Smooth muscle cell (in vitro differentiated cells): ENCODE measurements around the gene AKAP7. TPM values are rescaled to one million over a fixed set of nuclear protein-coding genes. Genes with fewer than 3 reads are reported as not detected.
"Not testable (repeated sequence)": the region's sequence is repeated elsewhere in the genome, so short reads cannot be mapped to it uniquely, and the experiment has no call there.

Experiments used
- DNase-seq: peaks from one replicate; lab custom pipeline; 2025; ENCODE audit not compliant: unreplicated experiment; lab: John Stamatoyannopoulos, UW
- H2AFZ ChIP-seq: fragments of 200-600 bp; sonication (generic); 2 replicates; pipeline ENCODE4 v1.6.0; 2016; ENCODE audit warnings: antibody characterized with exemption, low read depth, mild to moderate bottlenecking
- H3F3A ChIP-seq: fragments of 200-600 bp; sonication (generic); 2 replicates; pipeline ENCODE4 v1.6.0; 2017; ENCODE audit warnings: antibody characterized with exemption, low read depth
- H3K27ac ChIP-seq: fragments of 200-600 bp; sonication (generic); 2 replicates; pipeline ENCODE4 v1.5.1; 2016; ENCODE audit warnings: low read depth, mild to moderate bottlenecking
- H3K27me3 ChIP-seq: fragments of 200-600 bp; sonication (generic); 2 replicates; pipeline ENCODE4 v1.6.1; 2016; ENCODE audit warnings: low read depth, mild to moderate bottlenecking
- H3K36me3 ChIP-seq: fragments of 200-600 bp; sonication (generic); 2 replicates; pipeline ENCODE4 v1.5.1; 2016; ENCODE audit warnings: low read depth
- H3K4me1 ChIP-seq: fragments of 200-600 bp; sonication (generic); 2 replicates; pipeline ENCODE4 v1.5.1; 2016; ENCODE audit warnings: low read depth
- H3K4me2 ChIP-seq: fragments of 200-600 bp; sonication (generic); 2 replicates; pipeline ENCODE4 v1.6.0; 2016; ENCODE audit warnings: mild to moderate bottlenecking
- H3K4me3 ChIP-seq: fragments of 200-600 bp; sonication (generic); 2 replicates; pipeline ENCODE4 v1.5.1; 2016; ENCODE audit warnings: mild to moderate bottlenecking
- H3K79me2 ChIP-seq: fragments of 200-600 bp; sonication (generic); 2 replicates; pipeline ENCODE4 v1.6.0; 2016; ENCODE audit warnings: low read depth, mild to moderate bottlenecking
- H3K9ac ChIP-seq: fragments of 200-600 bp; sonication (generic); 2 replicates; pipeline ENCODE4 v1.6.0; 2016; ENCODE audit warnings: low read depth
- H3K9me3 ChIP-seq: fragments of 200-600 bp; sonication (generic); replicated peaks from 2 replicates; pipeline ENCODE4 v1.5.1; 2016; ENCODE audit warnings: low read depth
- H4K20me1 ChIP-seq: fragments of 200-600 bp; sonication (generic); 2 replicates; pipeline ENCODE4 v1.6.0; 2016; ENCODE audit warnings: low read depth
- WGBS: methylation state at CpG from one replicate; pipeline ENCODE4 v1.1.7; 2016; ENCODE audit warnings: low lambda C conversion rate; 5-methylcytosine and 5-hydroxymethylcytosine counted together
- polyA plus RNA-seq: library from polyadenylated mRNA; unstranded; fragments of >200 nt; fragmentation: Nextera tagmentation; extraction: Ambion mirVana; gene quantifications from 2 replicates; pipeline ENCODE4 v1.2.1, GENCODE V29; 2016
- total RNA-seq: library from RNA; depleted of rRNA; stranded (reverse); fragments of >200 nt; gene quantifications from 2 replicates; pipeline ENCODE4 v1.2.3, GENCODE V29; 2014
- TF ChIP-seq, protein P1 (sequence below): fragments of 200-600 bp; sonication (generic); IDR thresholded peaks from 2 replicates; pipeline ENCODE4 v1.5.1; 2017; ENCODE audit warnings: borderline replicate concordance, mild to moderate bottlenecking, antibody characterized with exemption; ENCODE audit not compliant: insufficient read depth, poor library complexity, severe bottlenecking

AKAP7 gene
- total and polyA plus RNA-seq, 2 experiments from 2014 or later, result 2.0 to 6.5 TPM

DNA sequence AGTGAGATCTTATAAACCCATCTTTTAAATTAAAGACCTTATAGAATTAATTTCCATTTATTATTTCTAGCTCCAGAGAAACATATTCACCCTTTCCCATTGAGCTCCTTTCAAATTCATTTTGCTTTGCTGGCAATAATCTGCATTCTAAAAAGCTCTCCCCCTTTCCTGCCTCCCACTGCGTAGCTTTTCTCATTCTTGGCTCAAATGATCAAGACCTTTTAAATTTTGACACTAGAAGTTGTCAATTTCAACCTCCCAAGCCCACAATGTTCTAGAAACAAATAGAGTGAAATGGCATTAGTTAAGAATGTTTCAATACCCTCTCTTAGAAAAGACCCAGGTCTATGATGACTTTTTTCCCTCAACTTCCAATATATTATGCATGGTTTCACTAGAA is 186.9 kb downstream of the AKAP7 start:
- Histone ChIP-seq H3F3A (no peaks in the 10 kb centered on the region), H3K4me1 (no peaks in the 10 kb centered on the region), H3K79me2 (no peaks in the 10 kb centered on the region), H4K20me1 (no peaks in the 10 kb centered on the region), H3K27me3 (peaks cover 12% of the 10 kb centered on the region), H2AFZ (no peak overlapping the region), H3K27ac (no peak overlapping the region), H3K36me3 (no peaks in the 10 kb centered on the region), H3K4me3 (no peak overlapping the region), H3K9me3 (no peaks in the 10 kb centered on the region), H3K9ac (no peak overlapping the region), H3K4me2 (no peak overlapping the region)
- WGBS, result 48% methylated on average over 1 of the region's 1 CpG
- no peak for DNase-seq
- TF ChIP-seq, protein P1, sequence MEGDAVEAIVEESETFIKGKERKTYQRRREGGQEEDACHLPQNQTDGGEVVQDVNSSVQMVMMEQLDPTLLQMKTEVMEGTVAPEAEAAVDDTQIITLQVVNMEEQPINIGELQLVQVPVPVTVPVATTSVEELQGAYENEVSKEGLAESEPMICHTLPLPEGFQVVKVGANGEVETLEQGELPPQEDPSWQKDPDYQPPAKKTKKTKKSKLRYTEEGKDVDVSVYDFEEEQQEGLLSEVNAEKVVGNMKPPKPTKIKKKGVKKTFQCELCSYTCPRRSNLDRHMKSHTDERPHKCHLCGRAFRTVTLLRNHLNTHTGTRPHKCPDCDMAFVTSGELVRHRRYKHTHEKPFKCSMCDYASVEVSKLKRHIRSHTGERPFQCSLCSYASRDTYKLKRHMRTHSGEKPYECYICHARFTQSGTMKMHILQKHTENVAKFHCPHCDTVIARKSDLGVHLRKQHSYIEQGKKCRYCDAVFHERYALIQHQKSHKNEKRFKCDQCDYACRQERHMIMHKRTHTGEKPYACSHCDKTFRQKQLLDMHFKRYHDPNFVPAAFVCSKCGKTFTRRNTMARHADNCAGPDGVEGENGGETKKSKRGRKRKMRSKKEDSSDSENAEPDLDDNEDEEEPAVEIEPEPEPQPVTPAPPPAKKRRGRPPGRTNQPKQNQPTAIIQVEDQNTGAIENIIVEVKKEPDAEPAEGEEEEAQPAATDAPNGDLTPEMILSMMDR, result no peak

DNA sequence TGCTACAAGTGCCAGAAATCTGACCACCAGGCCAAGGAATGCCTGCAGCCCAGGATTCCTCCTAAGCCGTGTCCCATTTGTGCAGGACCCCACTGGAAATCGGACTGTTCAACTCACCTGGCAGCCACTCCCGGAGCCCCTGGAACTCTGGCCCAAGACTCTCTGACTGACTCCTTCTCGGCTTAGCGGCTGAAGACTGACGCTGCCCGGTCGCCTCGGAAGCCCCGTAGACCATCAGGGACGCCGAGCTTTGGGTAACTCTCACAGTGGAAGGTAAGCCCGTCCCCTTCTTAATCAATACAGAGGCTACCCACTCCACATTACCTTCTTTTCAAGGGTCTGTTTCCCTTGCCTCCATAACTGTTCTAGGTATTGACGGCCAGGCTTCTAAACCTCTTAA is 190.4 kb downstream of the AKAP7 start:
- not testable (repeated sequence) for H3K4me3 ChIP-seq, H3F3A ChIP-seq, H2AFZ ChIP-seq, H3K9me3 ChIP-seq, DNase-seq, H3K4me1 ChIP-seq, H3K36me3 ChIP-seq, H4K20me1 ChIP-seq, H3K79me2 ChIP-seq, H3K4me2 ChIP-seq, H3K9ac ChIP-seq, H3K27ac ChIP-seq
- peaks cover 12% of the 10 kb centered on the region for H3K27me3 ChIP-seq
- WGBS, result 93% methylated on average over 14 of the region's 14 CpGs

DNA sequence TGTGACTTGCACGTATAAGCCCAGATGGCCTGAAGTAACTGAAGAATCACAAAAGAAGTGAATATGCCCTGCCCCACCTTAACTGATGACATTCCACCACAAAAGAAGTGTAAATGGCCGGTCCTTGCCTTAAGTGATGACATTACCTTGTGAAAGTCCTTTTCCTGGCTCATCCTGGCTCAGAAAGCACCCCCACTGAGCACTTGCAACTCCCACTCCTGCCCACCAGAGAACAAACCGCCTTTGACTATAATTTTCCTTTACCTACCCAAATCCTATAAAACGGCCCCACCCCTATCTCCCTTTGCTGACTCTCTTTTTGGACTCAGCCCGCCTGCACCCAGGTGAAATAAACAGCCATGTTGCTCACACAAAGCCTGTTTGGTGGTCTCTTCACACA is 193.5 kb downstream of the AKAP7 start:
- H3K79me2 ChIP-seq, H2AFZ ChIP-seq, H3K9ac ChIP-seq, H3F3A ChIP-seq, H3K4me3 ChIP-seq, H3K4me1 ChIP-seq, H3K27me3 ChIP-seq, H3K36me3 ChIP-seq, DNase-seq, H3K4me2 ChIP-seq, H4K20me1 ChIP-seq, H3K9me3 ChIP-seq, H3K27ac ChIP-seq: not testable (repeated sequence)
- WGBS, result 48% methylated on average over 4 of the region's 5 CpGs

DNA sequence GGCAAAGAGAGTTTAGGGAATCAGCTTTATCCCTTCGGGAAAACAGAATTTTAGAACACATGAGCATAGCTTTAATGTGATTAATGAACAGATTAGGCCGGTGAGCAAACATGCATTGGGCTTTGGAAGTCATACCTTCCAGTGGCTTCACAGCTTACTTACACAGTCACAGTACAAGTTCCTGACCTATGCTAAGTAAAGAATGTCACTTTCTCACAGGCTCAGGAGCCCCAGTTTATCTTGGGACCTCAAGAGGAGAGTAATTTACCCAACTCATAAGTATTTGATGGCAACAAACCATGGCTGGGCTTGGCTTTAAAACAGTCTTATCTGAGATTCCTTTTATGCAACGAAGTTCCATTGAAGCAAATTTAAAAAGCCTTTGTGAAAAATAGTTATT is 195.9 kb downstream of the AKAP7 start:
- H4K20me1 ChIP-seq, result no peaks in the 10 kb centered on the region
- H3K4me2 ChIP-seq, result no peak overlapping the region
- H3K9ac ChIP-seq, result no peak overlapping the region
- no peaks in the 10 kb centered on the region for H3F3A ChIP-seq
- H3K9me3 ChIP-seq, result no peaks in the 10 kb centered on the region
- H3K4me1 ChIP-seq, result no peaks in the 10 kb centered on the region
- no peaks in the 10 kb centered on the region for H3K79me2 ChIP-seq
- H3K27me3 ChIP-seq, result no peaks in the 10 kb centered on the region
- DNase-seq, result no peak
- H3K4me3 ChIP-seq, result no peak overlapping the region
- H3K27ac ChIP-seq, result no peak overlapping the region
- WGBS, result 69% methylated on average over 3 of the region's 3 CpGs
- no peaks in the 10 kb centered on the region for H3K36me3 ChIP-seq
- no peak overlapping the region for H2AFZ ChIP-seq
- TF ChIP-seq, protein P1, result no peak
